ENCODE data around the gene UTY. TPM values are rescaled to one million over a fixed set of nuclear protein-coding genes. Genes with fewer than 3 reads are reported as not detected.

The UTY gene
- total and polyA plus RNA-seq, 2 of the 8 experiments (the other 6 are each of a cell fraction or from before 2014, with no cell fraction given): 7.2 to 20.4 TPM

DNA sequence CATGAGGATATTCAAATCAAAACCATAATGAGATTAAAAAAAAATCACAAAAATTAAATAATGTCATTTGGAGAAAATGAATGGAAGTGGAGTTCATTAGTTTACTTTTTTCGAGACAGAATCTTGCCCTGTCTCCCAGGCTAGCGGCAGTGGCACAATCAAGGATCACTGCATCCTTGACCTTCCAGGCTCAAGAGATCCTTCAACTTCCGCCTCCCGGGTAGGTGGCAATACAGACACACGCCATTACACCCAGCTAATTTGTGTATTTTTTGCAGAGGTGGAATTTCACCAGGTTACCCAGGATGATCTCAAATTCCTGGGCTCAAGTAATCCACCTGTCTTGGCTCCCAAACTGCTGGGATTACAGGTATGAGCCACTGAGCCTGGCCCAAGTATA is 236.1 kb downstream of the UTY start:
- no peaks in the 10 kb centered on the region for H3K9me3 ChIP-seq (ENCODE audit: insufficient read depth in 2 of 2, low read depth in 1 of 2, low read length in 1 of 2)
- no peak overlapping the region for H3K9ac ChIP-seq (replicated peaks in 1 of 4; ENCODE audit: extremely low read depth in 1 of 4, low read depth in 3 of 4, low read length in 3 of 4)
- H3K4me3 ChIP-seq (ENCODE audit: extremely low read depth in 1 of 4, insufficient read depth in 2 of 4, low read depth in 3 of 4, low read length in 4 of 4): no peak overlapping the region
- DNase-seq (ENCODE audit: low read depth in 1 of 2, low spot score in 2 of 2) (no peak), FAIRE-seq (no peak)
- no peak overlapping the region for H4K5ac ChIP-seq (ENCODE audit: insufficient read length, low read depth, low read length)
- H3K23ac ChIP-seq (ENCODE audit: insufficient read length): no peak overlapping the region
- no peak overlapping the region for H3K56ac ChIP-seq (replicated peaks; ENCODE audit: insufficient read length, low read depth, low read length)
- no peaks in the 10 kb centered on the region for H3K79me1 ChIP-seq (ENCODE audit: low read depth, low read length)
- H3K27ac ChIP-seq (ENCODE audit: low read depth, low read length): no peak overlapping the region
- WGBS, 2 experiments (ENCODE audit: extremely low coverage in 1 of 2, insufficient coverage in 1 of 2, insufficient read length in 1 of 2, insufficient replicate concordance in 2 of 2, low coverage in 1 of 2, low lambda C conversion rate in 2 of 2, missing lambda C conversion rate in 1 of 2): 90% methylated on average over 3 of the region's 5 CpGs; no CpG with 5 or more reads in 1 of the 2 experiments
- CTCF ChIA-PET (ENCODE audit: partially characterized antibody): no interaction called here
- no peak overlapping the region for H3K4ac ChIP-seq (replicated peaks; ENCODE audit: insufficient read length, low read depth, low read length)
- H3K79me2 ChIP-seq (ENCODE audit: control insufficient read depth in 1 of 2, insufficient read depth in 2 of 2, low read length in 2 of 2): no peaks in the 10 kb centered on the region
- no peak overlapping the region for H2BK15ac ChIP-seq (ENCODE audit: low read length)
- H4K20me1 ChIP-seq (replicated peaks in 1 of 2; ENCODE audit: control insufficient read depth in 1 of 2, insufficient read depth in 2 of 2, low read length in 2 of 2): no peaks in the 10 kb centered on the region
- H2BK5ac ChIP-seq (ENCODE audit: low read depth, low read length): no peak overlapping the region
- H3K18ac ChIP-seq (ENCODE audit: extremely low read depth, low read length): no peak overlapping the region
- H3K23me2 ChIP-seq (ENCODE audit: low read depth, low read length): no peaks in the 10 kb centered on the region
- no peaks in the 10 kb centered on the region for H3K27me3 ChIP-seq (replicated peaks in 1 of 4; ENCODE audit: control insufficient read depth in 3 of 4, extremely low read depth in 1 of 4, insufficient read depth in 3 of 4, low read length in 3 of 4)
- no peak overlapping the region for H2BK20ac ChIP-seq (ENCODE audit: low read length)
- H3K4me2 ChIP-seq (ENCODE audit: insufficient read depth in 1 of 2, low read depth in 2 of 2, low read length in 2 of 2): no peak overlapping the region
- H2AFZ ChIP-seq (ENCODE audit: low read length): no peak overlapping the region
- no peak overlapping the region for H4K91ac ChIP-seq (replicated peaks; ENCODE audit: insufficient read length, low read length)
- H2BK120ac ChIP-seq (replicated peaks; ENCODE audit: low read depth, low read length): no peak overlapping the region
- no peaks in the 10 kb centered on the region for H3K4me1 ChIP-seq (replicated peaks in 1 of 4; ENCODE audit: control insufficient read depth in 3 of 4, insufficient read depth in 4 of 4, low read length in 3 of 4)
- H4K8ac ChIP-seq (ENCODE audit: extremely low read depth, insufficient read depth, low read length): no peak overlapping the region
- peaks cover 0 to 4% (median 0%) of the 10 kb centered on the region in 4 experiments; a peak in 1 of 8 replicates for H3K36me3 ChIP-seq (ENCODE audit: control insufficient read depth in 2 of 4, insufficient read depth in 4 of 4, low read length in 3 of 4)
- POLR2A ChIA-PET (ENCODE audit: partially characterized antibody): interaction anchor here (0.5 to 1.1 kb wide), 2 partner anchors 12 to 14 kb away, joined by 3 read pairs; no protein-coding TSS in a partner anchor
- H3K14ac ChIP-seq (ENCODE audit: insufficient read length): no peak overlapping the region
- H2AK5ac ChIP-seq (ENCODE audit: low read depth, low read length): no peak overlapping the region
- H2BK12ac ChIP-seq (ENCODE audit: low read depth, low read length): no peak overlapping the region
- no peak for TF ChIP-seq FOSL1 (IDR thresholded peaks at IDR 0.05; ENCODE audit: insufficient read depth, low read depth, low read length)
- no peak for TF ChIP-seq CBX5 (IDR thresholded peaks at IDR 0.05; ENCODE audit: low read depth, low read length)
- no peak for TF ChIP-seq EGR1 (IDR thresholded peaks at IDR 0.05; ENCODE audit: borderline replicate concordance, low read depth, low read length)
- no peak for TF ChIP-seq JUND (IDR thresholded peaks at IDR 0.05; ENCODE audit: low read length)
- TF ChIP-seq, protein P1, sequence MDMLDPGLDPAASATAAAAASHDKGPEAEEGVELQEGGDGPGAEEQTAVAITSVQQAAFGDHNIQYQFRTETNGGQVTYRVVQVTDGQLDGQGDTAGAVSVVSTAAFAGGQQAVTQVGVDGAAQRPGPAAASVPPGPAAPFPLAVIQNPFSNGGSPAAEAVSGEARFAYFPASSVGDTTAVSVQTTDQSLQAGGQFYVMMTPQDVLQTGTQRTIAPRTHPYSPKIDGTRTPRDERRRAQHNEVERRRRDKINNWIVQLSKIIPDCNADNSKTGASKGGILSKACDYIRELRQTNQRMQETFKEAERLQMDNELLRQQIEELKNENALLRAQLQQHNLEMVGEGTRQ (IDR thresholded peaks at IDR 0.05; ENCODE audit: low read length): no peak
- TF ChIP-seq SRF (IDR thresholded peaks at IDR 0.05; ENCODE audit: low read depth, low read length): no peak

Measured in H1 (cell line).